GM15510 (cell line): ENCODE data around the gene SLC51B.

Experiments used
- POLR2A ChIP-seq: IDR thresholded peaks from 3 replicates; pipeline ENCODE4 v1.6.1; 2011; ENCODE audit warnings: borderline replicate concordance; ENCODE audit not compliant: insufficient read length; ENCODE audit errors: extremely low read depth

The SLC51B gene

DNA sequence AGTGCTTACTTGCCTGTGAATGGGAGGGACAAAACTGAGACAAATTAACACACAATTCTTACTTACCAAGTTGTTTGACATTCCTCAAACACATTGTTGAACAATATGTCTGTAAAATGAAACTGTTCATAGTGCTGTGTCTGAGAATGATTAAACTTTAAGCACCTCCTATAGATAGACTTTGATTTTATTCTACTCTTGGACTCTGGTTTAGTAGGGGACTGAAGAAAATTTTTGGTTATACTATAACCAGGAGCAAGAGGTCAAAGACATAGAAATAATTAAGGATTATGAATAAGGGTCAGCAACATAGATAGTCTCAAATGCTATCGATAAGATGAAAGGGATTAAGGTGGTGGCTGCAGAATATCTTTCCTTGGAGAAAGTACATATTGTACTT is 7.9 kb upstream of the SLC51B start:
- TF ChIP-seq POLR2A = no peak

DNA sequence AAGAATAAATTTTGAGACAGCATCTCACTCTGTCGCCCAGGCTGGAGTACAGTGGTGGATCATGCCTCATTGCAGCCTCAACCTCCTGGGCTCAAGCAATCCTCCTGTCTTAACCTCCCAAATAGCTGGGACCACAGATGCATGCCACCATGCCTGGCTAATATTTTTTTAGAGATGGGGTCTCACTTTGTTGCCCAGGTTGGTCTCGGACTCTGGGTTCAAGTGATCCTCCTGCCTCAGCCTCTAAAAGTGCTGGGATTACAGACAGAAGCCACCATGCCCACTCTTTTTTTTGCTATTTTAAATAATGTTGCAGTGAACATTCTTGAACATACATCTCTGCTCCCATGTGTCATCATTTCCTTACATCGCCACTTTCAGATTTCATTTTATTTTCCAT is 6.8 kb upstream of the SLC51B start:
- TF ChIP-seq POLR2A = no peak

DNA sequence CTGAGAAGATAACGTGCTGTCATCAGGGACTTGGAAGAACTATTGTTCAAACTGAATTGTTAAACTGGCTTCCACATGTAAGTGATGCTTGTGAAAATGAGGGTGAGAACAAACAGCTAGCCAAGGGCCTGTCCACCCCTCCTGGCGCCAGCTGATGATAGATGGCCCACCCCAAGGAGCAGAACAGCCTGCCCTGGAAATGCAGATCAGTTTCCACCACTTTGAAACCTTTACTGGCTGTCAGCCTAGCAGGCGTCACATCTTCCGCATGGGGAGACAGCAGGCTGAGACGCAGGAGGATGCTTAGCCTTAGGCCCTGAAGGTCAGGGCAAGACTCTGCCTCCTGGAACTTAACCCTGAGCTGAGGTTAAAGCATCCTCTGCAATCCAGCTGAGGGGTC is 6.4 kb upstream of the SLC51B start:
- TF ChIP-seq POLR2A = no peak

DNA sequence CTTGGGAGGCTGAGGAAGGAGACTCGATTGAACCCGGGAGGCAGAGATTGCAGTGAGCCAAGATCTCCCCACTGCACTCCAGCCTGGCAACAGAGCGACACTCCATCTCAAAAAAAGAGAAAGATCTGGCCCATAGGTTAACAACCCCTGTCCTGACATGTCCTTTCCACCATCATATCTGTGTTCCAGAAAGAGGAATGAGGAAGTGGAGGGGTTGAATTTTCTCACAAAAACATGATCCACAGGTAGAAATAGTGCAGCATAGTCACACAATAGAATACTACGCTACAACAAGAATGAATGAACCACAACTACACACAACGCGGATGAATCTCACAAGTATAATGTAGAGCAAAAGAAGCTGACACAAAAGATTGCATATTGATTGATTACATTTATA is 4.7 kb upstream of the SLC51B start:
- no peak for TF ChIP-seq POLR2A

DNA sequence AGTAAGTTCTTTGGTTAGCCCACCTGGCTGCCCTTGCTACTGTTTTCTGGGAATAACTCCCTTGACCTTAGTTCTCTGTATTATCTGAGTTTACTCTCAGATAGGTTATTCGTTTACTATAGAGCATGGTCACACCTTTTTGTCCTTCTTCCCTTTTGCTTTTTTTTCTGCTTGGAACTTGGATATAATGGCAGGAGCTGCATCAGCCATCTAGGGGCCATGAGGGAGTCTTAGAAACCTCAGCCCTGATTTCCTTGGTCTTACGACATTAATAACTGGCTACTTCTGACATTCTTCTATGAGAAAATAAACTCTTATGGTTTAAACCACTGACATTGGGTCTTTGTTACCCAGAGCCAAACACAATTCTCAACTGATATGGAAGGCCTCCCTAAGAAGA is 3.4 kb upstream of the SLC51B start:
- TF ChIP-seq POLR2A = no peak

DNA sequence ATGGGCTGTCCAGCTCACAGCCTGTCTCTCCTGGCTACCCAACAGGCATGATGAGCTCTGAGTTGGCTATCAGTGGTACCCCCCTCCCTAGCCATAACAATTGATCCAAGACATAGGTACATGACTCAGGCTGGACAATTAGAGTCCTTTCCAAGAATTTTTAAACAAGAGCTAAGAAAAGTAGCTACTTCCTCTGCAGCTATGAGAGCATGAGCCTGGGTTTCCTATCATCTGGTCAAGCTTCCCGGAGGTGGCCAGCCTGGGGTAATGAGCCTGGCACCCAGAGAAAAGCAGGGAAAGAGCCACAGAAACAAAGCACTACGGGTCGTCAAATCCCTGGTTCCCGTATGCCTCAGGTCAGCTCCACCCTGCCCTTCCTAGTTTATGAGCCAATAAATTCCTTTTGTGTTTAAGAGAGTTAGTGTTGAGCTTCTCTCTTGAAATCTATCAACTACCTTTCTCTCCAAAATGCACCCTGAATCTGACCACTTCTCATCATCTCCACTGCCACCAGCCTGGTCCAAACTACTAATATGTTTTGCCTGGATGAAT is 2.3 kb upstream of the SLC51B start:
- no peak for TF ChIP-seq POLR2A

DNA sequence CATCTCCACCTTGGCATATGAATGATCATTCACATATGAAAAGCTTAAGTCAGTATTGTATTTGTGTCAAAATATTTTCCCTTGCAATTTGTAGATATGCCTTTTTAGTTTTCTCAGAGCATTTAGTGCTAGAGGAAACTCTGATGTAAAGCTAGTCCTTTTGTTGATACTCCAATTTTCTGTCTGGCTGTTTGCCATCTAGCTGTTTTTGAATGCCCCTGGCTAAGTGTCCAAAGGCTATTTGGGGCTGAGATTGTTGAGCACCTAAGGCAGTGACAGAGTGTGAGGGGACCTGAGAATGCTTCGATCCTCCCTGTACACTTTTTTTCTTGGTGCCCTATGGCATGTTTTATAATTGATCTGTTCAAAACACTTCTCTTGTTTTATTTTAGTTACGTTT is 3.1 kb downstream of the SLC51B start:
- no peak for TF ChIP-seq POLR2A

DNA sequence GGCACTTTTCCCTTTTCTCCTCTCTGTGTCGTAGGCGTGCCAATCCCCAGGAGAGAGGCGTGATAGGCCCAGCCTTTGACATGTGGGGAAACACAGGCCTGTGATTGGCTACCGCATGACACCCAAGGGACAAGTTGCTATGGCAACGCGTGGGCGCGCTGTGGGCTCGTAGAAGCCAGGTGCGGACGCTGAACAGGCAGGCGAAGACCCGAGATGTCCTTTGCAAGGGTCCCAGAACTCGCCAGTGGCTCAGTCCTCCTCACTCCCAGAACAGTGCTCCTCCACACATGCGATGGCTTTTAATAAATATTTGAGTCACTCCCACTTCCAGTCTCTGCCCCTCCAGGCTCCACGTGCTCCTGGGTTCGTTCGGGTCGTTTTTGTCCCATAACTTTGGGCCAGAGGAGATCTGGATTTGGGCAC is 4.2 kb downstream of the SLC51B start:
- no peak for TF ChIP-seq POLR2A

DNA sequence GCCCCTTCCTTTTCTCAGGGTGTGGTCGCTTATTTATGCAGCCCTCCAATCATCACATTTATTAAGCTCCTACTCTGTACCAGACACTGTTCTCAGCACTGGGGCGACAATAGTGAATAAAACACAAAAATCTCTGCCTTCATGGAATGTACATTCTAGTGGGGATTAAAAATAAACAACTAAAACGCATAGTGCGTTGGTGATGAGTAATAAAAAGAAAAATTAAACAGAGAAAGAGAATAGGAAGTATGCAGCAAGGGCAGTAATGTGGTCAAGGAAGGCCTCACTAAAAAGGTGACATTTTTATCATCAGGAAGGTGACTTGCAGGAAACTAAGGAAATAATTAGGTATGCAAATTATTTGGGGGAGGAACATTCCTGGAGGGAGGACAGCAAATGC is 5.1 kb downstream of the SLC51B start:
- no peak for TF ChIP-seq POLR2A

DNA sequence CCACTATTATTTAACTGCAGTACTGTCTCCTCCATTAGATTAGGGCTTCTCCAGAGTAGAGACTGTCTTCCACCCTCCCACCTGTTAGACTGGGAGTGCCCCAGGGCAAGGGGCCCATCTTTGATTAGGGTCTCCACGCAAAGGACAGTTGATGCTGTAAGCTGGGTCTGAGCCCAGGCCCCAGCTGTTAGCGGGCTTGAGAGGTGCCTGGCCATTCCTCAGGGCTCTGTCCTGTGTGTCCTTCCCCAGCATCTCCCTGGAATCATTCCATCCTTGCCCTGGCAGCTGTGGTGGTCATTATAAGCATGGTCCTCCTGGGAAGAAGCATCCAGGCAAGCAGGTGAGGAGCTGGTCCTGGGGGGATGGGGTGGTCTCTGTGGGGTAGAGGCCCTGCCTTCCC is 6.1 kb downstream of the SLC51B start:
- TF ChIP-seq POLR2A = no peak

DNA sequence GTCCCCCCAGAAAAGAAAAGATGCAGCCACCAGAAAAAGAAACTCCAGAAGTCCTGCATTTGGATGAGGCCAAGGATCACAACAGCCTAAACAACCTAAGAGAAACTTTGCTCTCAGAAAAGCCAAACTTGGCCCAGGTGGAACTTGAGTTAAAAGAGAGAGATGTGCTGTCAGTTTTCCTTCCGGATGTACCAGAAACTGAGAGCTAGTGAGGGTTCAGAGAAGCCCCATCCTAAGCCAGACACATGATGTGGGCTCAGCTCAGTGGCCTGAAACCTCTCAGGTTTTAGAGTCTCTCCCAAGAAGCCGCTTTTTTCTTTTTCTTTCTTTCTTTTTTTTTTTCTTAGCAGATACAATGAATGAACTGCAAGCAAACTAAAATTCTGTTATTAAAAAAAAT is 7.8 kb downstream of the SLC51B start:
- no peak for TF ChIP-seq POLR2A

DNA sequence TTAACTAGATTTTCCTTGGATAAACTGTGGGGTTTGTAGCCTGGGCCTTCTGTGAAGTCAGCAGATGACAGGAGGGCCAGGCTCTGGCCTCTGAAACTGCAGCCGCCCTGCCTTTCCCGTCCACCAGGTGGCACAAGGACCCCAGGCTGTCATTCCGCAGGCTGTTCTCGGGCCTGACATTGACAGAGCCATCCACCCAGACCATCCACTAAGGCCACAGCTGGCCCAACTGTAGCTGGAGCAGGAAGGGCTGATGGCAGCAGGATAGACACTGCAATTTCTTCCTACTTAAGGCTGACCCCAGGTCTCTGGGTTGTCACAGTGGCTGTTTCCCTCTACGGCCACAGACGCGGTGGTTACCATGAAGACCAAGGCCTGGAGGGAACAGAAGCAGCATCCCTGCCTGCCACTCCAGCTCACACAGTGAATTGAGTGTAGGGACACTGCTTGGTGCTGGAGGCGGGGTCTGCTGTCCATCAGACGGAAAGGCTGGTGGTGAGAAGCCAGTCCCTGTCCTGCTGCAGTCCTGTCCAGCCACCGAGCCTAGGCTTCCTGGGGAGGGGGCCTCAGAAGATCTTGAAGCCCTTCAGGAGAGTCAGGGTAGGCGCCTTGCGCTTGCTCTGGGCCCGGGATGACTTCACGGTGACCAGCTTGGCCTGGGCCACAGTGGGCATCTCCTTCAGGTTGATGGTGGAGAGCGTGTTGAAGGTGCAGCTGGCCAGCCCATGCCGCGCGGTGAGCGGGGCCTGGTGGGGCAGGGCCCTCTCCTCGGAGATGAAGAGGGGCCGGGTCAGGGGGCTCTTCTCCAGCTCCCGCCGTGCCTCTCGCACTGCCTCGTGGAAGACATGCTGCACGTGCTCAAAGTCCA is 9.4 kb downstream of the SLC51B start:
- no peak for TF ChIP-seq POLR2A

DNA sequence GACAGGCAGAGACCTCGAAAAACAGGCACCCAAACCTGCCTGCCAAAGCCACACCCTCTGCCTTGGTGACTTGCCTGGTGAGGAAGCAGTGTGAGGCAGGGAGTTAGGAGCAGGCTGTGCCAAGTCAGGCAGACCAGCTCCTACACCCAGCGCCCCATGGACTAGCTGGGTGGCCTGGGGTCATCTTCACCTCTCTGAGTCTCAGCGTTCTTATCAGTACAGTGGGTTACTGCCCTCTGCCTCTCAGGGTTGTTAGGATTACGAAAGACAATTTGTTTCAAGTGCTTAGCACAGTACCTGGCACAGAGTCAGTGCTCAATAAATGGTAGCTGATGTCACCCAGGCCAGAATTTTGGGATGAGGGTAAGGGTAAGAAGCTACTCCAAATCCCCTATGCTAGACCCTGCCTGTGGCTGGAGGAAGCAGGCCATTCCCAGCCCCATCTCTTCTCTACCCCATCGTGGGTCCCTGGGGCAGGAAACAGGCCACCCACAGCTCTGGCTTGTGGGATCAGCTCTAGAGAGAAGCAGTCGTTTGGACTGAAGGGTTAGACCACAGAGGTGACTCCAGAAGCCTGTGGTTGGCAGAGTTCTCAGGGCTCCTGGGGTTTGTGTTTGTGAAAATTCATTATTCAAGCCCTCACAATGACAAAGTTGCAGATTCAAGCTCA is 10.1 kb downstream of the SLC51B start:
- TF ChIP-seq POLR2A = no peak

DNA sequence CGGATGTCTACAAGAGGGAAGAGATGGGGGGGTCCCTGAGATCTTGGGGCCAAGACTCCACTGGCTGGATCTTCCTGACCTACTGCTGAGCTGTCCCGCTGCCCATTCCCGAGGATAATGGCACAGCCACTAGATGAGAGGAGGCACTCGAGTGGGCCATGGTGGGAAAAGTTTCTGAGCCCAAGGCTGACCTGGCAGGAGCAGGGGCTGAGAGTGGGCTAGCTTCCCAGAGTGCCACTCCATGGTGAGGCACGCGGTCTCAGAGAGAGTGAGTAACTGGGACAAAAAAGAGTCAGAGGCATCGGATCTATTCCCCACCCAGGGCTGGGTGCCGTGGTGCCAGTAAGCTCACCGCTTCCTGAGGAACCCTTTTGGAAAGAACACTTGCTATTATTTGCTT is 10.9 kb downstream of the SLC51B start:
- no peak for TF ChIP-seq POLR2A

DNA sequence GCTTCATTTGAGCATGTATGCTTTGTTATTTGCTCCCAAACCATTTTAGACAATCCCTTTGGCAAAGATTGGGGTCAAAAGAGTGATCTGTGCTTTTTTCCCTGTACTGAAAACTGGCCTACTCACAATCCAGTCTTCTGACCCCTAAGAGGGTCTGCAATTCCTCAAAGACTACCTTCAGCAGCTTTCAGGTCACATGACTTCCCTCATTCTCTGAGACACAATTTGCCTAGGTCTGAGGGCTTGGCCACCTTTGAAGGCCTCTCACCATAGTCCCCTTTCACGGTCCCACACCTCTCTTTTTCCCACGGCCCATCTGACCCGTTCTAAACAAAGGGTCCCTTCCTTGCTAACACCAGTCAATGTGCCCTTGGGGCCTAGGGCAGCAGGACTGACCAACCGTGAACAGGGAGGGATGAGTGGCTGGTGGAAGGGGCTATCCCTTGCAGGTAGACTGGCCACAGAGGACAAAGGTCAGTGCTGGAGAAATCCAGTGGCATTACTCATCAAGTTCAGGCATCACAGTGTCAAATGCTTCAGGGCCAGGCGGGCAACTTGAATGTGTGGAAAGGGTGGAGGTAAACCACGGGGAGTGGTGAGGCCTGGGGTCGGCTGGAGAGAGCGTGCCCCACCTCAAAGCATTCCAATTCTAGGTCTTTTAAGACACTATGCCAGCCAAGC is 11.8 kb downstream of the SLC51B start:
- TF ChIP-seq POLR2A = no peak
